Measurements from ENCODE around the gene RADX.
"Not testable (repeated sequence)": the region's sequence is repeated elsewhere in the genome, so short reads cannot be mapped to it uniquely, and the experiment has no call there.

The RADX gene

GRCh38 chrX:106611679-106612392, at the start of gene RADX:
Gene RADX, plus strand, starts transcription at chrX:106611978. Its CDS starts 103 bp downstream, at chrX:106612081.
- DNase-seq (ENCODE audit: low spot score) = peak; percentile 56

GRCh38 chrX:106564986-106565385, 46.8 kb upstream of the RADX start:
- no peak for DNase-seq (ENCODE audit: low spot score)

GRCh38 chrX:106566362-106566761, 45.4 kb upstream of the RADX start:
- DNase-seq (ENCODE audit: low spot score) = no peak

GRCh38 chrX:106581856-106582255, 29.9 kb upstream of the RADX start:
- DNase-seq (ENCODE audit: low spot score) = no peak

- DNase-seq (ENCODE audit: low spot score) = no peak
Measured at GRCh38 chrX:106585478-106585877, 26.3 kb upstream of the RADX start.

GRCh38 chrX:106588801-106589200, 23.0 kb upstream of the RADX start:
- no peak for DNase-seq (ENCODE audit: low spot score)

- no peak for DNase-seq (ENCODE audit: low spot score)
Measured at GRCh38 chrX:106599411-106599810, 12.4 kb upstream of the RADX start.

GRCh38 chrX:106606571-106606970, 5.2 kb upstream of the RADX start:
- no peak for DNase-seq (ENCODE audit: low spot score)

GRCh38 chrX:106608016-106608415, 3.8 kb upstream of the RADX start:
- DNase-seq (ENCODE audit: low spot score) = no peak

- DNase-seq (ENCODE audit: low spot score) = no peak
Measured at GRCh38 chrX:106611317-106611678, 480 bp upstream of the RADX start.

GRCh38 chrX:106612393-106612763, 600 bp downstream of the RADX start:
- no peak for DNase-seq (ENCODE audit: low spot score)

GRCh38 chrX:106613277-106613676, 1.5 kb downstream of the RADX start:
- DNase-seq (ENCODE audit: low spot score) = no peak

- peak; percentile 9 for DNase-seq (ENCODE audit: low spot score)
Measured at GRCh38 chrX:106615041-106615440, 3.3 kb downstream of the RADX start.

GRCh38 chrX:106619797-106620196, 8.0 kb downstream of the RADX start:
- DNase-seq (ENCODE audit: low spot score) = peak; percentile 5

GRCh38 chrX:106621836-106622235, 10.1 kb downstream of the RADX start:
- DNase-seq (ENCODE audit: low spot score) = no peak

- DNase-seq (ENCODE audit: low spot score) = no peak
Measured at GRCh38 chrX:106626789-106627188, 15.0 kb downstream of the RADX start.

- no peak for DNase-seq (ENCODE audit: low spot score)
Measured at GRCh38 chrX:106631615-106632014, 19.8 kb downstream of the RADX start.

- no peak for DNase-seq (ENCODE audit: low spot score)
Measured at GRCh38 chrX:106649523-106650428, 38.0 kb downstream of the RADX start.

GRCh38 chrX:106653625-106654024, 41.8 kb downstream of the RADX start:
- DNase-seq (ENCODE audit: low spot score) = not testable (repeated sequence)

GRCh38 chrX:106670631-106671030, 58.9 kb downstream of the RADX start:
- DNase-seq (ENCODE audit: low spot score) = no peak

- DNase-seq (ENCODE audit: low spot score) = no peak
Measured at GRCh38 chrX:106672527-106672926, 60.7 kb downstream of the RADX start.

GRCh38 chrX:106680716-106681115, 68.9 kb downstream of the RADX start:
- DNase-seq (ENCODE audit: low spot score) = no peak

- no peak for DNase-seq (ENCODE audit: low spot score)
Measured at GRCh38 chrX:106684207-106684606, 72.4 kb downstream of the RADX start.
